GM21825 (cell line): ENCODE results near the gene MSANTD2.

ENCODE experiments used
- ATAC-seq: cut with Tn5 transposase; IDR thresholded peaks from one replicate; pipeline ENCODE4 v1.9.1; 2021; ENCODE audit warnings: mild to moderate bottlenecking, moderate library complexity; ENCODE audit not compliant: unreplicated experiment

MSANTD2 gene

DNA sequence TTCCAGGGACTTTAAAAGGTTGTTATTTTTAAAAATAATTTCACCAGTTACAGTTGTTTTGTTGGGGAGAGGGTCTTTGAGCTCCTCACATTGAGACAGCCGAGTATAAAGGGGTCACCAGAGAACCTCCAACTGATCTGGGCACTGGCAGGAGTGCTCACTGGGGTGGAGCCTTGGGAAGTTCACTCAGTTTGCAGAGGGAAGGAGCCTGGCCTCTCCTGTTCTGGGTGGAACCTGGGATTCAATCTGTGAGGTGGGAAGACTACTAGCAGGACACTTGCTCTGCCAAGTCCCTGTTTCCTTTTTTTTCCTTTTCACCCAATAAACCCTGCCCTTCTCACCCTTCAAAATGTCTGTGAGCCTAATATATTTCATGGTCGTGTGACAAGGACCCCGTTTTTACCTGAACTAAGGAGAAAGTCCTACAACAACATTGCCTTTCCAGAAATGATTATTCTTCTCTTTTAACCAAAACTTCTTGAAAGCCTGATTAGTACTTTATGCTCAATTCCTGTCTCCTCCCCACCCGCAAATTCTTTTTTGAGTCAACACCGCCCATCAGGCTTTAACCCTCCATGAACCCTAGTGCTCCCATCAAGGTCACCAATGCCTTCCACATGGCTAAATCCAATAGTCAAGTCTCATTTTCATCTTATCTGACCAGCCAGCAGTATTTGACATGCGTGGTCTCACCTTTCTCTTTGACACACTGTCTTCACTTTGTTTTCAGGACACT is 22.0 kb upstream of the MSANTD2 start:
- no peak for ATAC-seq

DNA sequence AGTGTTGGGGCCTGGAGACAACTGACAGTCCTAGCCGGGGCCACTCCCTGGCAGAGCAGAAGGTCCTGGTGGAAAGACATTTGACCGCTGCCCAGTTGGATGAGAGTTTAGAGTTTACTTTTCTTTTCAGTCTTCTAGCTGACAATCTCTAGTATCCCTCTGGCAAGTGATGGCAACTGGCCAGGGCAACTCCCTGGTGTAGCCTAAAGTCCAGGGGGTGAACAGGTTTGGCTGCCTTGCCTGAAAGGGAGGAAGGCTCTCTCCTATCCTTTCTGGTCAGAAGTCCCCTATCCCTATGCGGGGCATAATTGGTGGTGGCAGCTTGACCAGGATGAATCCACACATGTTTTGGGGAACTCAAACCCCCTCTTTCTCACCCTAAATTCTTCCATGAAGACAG is 16.8 kb upstream of the MSANTD2 start:
- ATAC-seq: no peak

DNA sequence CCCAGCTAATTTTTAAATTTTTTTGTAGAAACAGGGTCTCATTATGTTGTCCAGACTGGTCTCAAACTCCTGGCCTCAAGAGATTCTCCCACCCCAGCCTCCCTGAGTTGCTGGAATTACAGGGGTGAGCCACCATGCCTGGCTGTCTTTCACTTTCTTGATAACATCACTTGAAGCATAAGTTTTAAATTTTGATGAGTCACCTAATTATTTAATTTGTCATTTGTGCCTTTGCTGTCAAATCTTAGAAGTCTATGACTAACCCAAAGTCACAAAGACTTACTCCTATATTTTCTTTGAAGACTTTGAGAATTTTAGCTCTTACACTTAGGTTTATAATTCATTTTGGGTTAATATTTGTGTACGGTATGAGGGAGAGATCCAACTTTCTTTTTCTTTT is 14.5 kb upstream of the MSANTD2 start:
- ATAC-seq: no peak

DNA sequence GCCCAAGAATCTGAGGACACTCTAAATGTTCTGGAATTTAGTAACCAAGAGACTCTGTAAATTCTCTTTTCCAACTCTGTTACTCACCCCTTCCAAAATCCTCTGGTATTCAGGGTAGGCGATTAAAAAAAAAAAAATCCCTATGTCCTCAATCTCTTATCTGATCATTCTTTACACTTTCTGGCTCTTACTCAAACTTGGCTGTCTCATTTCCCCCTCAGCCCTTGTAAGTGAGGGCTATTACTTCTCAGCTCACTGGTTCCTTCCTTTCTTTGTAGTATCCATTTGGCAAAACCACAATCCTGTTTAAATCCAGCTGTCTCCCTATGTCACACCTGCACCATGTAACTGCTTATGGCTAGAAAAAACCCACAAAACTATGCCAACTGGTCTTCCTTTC is 12.7 kb upstream of the MSANTD2 start:
- no peak for ATAC-seq

DNA sequence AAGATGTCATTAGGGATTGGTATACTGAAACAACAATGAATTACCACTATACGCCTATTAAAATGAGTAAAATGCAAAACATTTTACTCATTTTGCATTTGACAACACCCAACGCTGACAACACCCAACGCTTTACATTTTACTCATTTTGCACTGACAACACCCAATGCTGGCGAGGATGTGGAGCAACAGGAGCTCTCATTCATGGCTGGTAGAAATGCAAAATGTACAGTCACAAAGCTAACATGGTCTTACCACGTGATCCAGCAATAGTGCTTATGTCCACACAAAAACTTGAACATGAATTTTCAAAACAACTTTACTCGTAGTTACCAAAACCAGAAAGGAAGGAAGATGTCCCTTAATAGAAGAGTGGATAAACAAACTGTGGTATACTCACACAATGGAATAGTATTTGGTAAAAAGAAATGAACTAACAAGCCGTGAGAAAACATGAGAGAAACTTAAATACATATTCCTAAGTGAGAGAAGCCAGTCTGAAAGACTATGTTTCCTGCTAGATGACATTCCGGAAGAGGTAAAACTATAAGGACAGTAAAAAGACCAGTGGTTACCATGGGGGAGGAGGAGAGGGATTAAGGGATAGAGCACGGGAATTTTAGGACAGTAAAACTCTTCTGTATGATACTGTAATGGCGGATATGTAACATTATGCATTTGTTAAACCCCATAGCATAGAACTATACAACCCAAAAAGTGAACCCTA is 11.4 kb upstream of the MSANTD2 start:
- no peak for ATAC-seq

DNA sequence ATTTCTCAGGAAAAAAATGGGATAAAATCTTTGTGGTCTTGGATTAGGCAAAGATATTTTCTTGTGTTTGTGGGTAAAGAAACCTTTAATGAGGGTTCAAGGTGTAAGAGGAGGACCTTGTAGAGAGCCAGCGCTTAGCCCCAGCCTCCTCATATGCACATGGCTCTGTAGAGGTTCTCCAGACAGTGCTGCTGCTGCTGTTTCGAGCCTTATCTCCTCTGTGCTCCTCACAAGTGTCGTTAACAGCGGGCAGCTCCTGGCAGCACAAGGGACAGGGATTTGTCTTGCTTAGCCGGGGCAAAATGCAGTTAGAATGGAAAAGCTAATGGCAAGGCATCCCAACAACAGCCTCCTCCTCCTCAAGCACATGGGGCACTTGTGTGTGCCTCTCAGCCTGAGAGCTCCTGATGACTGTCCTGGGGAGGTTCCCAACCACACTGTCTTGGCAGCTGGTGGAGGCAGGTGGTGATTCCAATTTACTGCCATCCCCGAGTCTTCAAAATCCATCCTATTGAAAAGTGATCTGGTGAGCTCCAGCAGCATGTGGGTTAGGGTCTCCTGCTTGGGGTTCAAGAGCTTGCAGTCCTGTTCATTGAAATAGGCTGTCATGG is 7.6 kb upstream of the MSANTD2 start:
- no peak for ATAC-seq

DNA sequence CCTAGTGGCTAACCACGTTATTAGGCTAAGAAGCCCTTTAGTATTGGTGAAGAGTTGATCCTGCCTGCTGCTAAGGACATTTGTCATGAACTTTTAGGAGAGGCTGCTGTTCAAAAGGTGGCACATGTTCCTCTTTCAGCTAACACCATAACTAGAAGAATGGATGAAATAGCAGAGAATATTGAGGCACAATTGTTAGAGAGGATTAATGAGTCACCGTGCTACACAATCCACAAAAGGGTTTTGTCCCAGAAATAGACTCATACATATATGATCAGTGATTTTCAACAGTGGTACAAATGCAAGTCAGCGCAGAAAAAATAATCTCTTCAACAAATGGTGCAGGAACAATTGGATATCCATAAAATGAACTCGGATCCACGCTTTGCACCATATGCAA is 7.0 kb upstream of the MSANTD2 start:
- ATAC-seq: no peak

GRCh38 chr11:124804884-124805283 is 4.7 kb upstream of the MSANTD2 start:
- no peak for ATAC-seq

- no peak for ATAC-seq
Measured at GRCh38 chr11:124801636-124802312, 1.6 kb upstream of the MSANTD2 start.

DNA sequence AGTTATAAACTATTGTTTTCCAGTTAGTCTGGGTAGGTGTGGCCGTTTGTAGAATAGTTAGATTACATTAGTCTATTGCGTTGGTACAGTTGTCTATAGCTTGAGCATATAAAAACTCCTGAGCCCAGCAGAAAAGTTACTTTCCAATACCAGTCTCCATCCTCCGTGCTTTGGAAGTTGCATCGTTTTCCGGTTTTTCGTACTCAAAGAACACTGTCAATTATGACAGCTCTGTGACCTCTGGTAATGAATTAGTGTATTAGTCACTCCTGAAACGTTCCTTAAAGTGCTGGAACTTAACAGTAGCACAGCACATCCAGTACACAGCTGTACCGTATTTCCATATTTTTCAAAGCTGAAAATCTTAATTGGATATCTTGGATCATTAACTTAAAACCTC is 808 bp upstream of the MSANTD2 start:
- ATAC-seq: no peak

GRCh38 chr11:124799348-124800225 is 619 bp downstream of the MSANTD2 start:
- ATAC-seq: peak; percentile 34

DNA sequence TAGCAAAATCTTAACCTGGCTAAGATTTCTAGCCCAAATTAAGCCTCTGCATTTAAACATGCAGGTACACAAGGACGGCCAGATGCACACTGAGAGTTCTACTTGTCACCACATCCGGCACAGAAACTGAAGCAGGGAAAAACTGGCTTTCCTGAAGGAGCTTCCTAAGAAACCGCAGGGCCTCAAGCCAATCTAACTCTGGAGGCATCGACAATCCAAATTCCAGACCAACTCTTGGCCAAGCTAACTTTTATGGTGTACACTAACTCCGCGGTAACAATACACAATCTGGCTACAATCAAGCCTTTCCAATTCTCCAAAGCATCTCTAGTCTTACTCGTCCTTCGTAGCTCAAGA is 1.2 kb downstream of the MSANTD2 start:
- ATAC-seq: peak; percentile 23

DNA sequence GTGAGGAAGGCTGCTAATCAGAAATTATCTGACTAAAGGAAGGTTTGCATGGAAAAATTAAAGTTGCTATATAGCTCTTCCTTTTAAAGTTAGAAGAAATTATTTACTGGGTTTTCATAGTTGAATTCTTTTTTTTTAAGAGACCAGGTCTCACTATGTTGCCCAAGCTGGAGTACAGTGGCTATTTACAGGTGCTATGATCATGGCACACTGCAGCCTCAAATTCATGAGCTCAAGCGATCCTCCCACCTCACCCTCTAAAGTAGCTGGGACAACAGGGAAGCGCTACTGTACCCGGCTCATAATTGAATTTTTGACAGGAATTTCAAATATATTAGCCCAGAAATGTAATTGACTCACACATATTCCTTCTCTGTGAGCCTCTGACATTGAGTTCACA is 3.9 kb downstream of the MSANTD2 start:
- no peak for ATAC-seq

DNA sequence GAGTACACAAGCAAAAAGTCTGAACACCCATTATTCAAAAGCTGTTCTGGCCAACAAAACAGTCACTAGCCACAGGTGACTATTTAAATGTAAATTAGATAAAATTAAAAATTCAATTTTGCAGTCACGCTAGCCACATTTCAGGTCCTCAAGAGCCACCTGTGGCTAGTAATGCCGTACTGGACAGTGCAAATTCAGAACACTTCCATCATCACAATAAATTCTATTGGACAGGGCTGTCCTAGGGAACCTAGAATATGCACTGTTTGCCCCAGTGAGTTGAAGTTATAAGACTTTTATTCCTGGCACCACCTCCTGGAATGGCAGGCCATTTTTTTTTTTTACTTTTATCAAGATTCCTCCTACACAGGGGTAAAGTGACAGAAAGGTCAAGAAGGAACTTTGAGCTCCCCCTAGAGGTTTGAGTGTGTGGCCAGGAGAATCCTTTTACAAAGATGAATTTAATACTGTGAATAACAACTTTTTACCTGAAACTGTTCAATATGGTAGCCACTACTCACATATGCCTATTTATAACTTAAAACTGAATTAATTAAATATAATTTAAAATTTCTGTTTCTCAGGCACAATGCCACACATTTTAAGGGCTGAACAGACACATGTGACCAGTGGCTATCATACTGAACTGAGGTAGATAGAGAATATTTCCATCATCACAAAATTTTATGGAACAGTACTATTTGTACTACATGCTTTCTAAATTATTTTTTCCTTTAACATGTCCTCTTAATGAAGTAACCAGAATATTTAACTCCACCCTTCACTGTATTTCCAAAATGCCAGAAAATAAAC is 6.5 kb downstream of the MSANTD2 start:
- ATAC-seq: peak; percentile 53

DNA sequence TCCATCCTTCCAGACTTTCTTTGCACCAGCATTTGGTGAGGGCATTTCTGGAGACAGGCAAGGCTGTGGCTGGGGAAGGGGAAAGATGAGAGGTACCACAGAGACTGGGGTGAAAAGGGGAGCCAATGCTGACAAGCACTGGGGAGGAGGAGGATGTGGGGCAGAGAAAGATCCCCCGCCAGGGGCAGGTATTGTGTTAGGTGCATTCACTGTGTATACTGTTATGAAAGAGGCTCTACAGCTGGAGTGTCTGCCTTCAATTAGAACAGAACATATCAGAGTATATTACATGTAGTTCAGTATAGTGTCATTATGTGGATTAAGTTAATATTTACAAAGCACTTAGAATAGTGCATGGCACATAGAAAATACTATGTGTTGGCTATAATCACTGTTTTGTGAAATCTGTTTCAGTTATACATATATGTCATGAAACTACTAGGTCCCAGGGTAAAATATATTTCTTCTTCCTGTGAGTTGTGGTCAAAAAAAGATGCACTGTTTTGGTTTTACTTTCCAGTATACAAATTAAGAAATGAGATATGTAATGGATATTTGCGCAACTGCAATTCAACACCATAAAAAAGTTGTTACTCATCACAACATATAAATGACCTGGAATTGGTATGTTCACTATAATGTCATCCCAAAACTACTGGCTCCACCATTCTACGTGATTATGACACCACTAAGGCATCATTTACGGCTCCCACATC is 8.4 kb downstream of the MSANTD2 start:
- peak; percentile 72 for ATAC-seq

DNA sequence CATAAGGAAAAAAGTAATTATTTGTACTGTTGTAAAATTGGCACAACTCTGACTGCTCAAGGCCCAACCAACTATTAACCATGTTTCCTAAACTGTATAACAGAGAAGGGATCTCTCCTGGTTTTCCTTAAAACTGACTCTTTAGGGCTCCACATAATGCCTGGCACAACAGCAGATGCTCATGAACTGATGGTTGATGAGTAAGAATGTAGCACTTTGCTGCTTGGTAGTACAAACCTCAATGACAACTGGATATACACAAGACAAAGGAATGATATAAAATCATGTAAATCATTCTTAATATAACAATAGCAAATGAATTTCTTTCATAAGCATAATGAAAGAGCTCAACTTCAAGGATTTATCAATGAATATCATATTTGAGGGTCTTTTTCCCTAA is 11.7 kb downstream of the MSANTD2 start:
- ATAC-seq: no peak

DNA sequence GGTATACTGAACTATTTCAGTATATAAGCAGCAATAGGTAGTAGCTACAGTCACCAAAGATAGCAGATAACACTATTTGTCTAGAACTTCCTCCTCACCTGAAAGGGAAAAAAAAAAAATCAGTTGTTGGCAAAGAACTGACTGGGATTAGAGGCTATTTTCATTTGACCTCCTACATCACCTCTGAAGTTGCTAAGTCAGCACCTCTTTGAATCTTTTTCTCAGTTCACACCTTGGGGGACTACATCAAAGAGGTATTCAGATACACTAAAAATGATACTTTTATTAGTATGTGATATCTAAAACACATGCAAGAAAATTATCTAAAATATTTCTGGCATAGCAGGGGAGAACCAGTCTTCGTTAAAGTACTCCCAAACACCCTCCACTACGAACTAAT is 16.2 kb downstream of the MSANTD2 start:
- ATAC-seq: no peak

DNA sequence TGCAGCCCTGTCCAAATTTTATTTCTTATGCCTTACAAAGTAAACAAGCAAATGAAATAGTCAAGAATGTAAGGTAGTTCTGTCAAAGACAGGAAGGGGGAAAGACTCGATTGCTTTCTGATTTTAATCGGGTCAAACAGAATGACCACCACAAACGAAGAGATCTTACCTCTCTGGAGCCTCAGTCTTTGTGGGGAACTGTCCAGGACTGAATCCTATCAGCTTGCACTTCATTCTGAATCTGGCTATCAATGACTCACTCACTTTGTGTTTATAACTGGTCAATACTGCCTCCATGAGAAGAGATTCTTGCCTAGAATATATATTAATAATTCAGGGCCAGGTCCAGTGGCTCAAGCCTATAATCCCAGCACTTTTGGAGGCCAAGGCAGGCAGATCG is 17.2 kb downstream of the MSANTD2 start:
- ATAC-seq: no peak

DNA sequence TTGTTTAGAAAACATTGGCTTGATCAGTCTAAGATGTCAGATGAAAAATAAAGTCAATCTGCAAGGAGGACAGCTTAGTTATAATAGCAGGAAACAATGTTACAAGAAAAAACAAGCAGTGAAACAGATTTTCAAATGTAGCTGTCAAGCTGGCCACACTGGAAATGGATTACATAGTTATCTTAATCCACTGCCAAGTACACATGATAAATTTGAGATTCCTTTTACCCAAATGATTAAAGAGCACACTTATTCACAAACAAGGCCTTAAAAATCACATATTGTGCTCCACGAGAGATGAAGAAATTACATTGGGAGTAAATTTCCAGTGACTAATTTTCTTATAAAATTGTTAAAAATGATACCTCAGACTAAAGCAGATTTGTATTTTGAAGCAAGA is 20.6 kb downstream of the MSANTD2 start:
- no peak for ATAC-seq
